ENCODE data around the gene UBE2Q2.

GRCh38 chr15:75862796-75863195 is 19.5 kb downstream of the UBE2Q2 start:
- TF ChIP-seq CTCF (IDR thresholded peaks at IDR 0.05; ENCODE audit: low read depth, low read length), result no peak
- TF ChIP-seq EZH2phosphoT487 (IDR thresholded peaks at IDR 0.05; ENCODE audit: low read depth), result no peak
